Head of caudate nucleus (tissue), 42 donors: ENCODE results near the gene SYDE1.
"Not testable (repeated sequence)": the region's sequence is repeated elsewhere in the genome, so short reads cannot be mapped to it uniquely, and the experiment has no call there.

Experiments used
- DNase-seq, 42 donors: peaks; one replicate each; pipeline versions ENCODE4 v3.0.0 to v3.0.0-alpha.2; 2020 to 2021; ENCODE audit warnings: mixed read lengths in 7 of 42
- intact Hi-C: fragments of 100-400 bp; cut with DNase I; formaldehyde crosslinking; loops from one replicate; pipeline ENCODE4 v1.15.0; 2022

The SYDE1 gene

GRCh38 chr19:15107061-15108010 lies at the start of gene SYDE1:
SYDE1 (plus strand) TSS chr19:15107401; CDS start chr19:15107434, 33 bp downstream.
- peak in 1 of 42 donors; percentile 37 for DNase-seq
- intact Hi-C loops: no loop called here

GRCh38 chr19:15062036-15062435 lies 45.2 kb upstream of the SYDE1 start:
- DNase-seq: no peak
- intact Hi-C loops: no loop called here

GRCh38 chr19:15070386-15070785 lies 36.8 kb upstream of the SYDE1 start:
- DNase-seq, intact Hi-C loops: not testable (repeated sequence)

- intact Hi-C loops: no loop called here
- no peak for DNase-seq
Measured at GRCh38 chr19:15072930-15073647, 34.1 kb upstream of the SYDE1 start.

GRCh38 chr19:15074371-15074770 lies 32.8 kb upstream of the SYDE1 start:
- no peak for DNase-seq
- intact Hi-C loops: no loop called here

- intact Hi-C loops: no loop called here
- no peak for DNase-seq
Measured at GRCh38 chr19:15075806-15076205, 31.4 kb upstream of the SYDE1 start.

- intact Hi-C loops, DNase-seq: not testable (repeated sequence)
Measured at GRCh38 chr19:15080002-15080401, 27.2 kb upstream of the SYDE1 start.

GRCh38 chr19:15081911-15082310 lies 25.3 kb upstream of the SYDE1 start, which contains the start of gene OR1I1:
OR1I1 (plus strand) TSS chr19:15082211; CDS start chr19:15087066, 4,855 bp downstream.
- intact Hi-C loops: no loop called here
- DNase-seq: no peak

- intact Hi-C loops: no loop called here
- no peak for DNase-seq
Measured at GRCh38 chr19:15087182-15087581, 20.0 kb upstream of the SYDE1 start.

- intact Hi-C loops: loop anchor here (2.0 to 5.0 kb wide), 2 partner anchors 59 to 465 kb away; no protein-coding TSS in a partner anchor
- peak in 16 of 42 donors; percentile 10 to 74 (median 38) for DNase-seq
Measured at GRCh38 chr19:15091918-15092753, 15.1 kb upstream of the SYDE1 start.

- intact Hi-C loops: loop anchor here (2.0 to 5.0 kb wide), 2 partner anchors 58 to 464 kb away; no protein-coding TSS in a partner anchor
- DNase-seq: no peak
Measured at GRCh38 chr19:15093001-15093400, 14.2 kb upstream of the SYDE1 start.

GRCh38 chr19:15096223-15096622 lies 11.0 kb upstream of the SYDE1 start:
- no peak for DNase-seq
- intact Hi-C loops: no loop called here

GRCh38 chr19:15097980-15098379 lies 9.2 kb upstream of the SYDE1 start:
- intact Hi-C loops, DNase-seq: not testable (repeated sequence)

GRCh38 chr19:15098460-15098859 lies 8.7 kb upstream of the SYDE1 start:
- no peak for DNase-seq
- intact Hi-C loops: no loop called here

GRCh38 chr19:15099017-15099582 lies 8.1 kb upstream of the SYDE1 start:
- intact Hi-C loops: no loop called here
- no peak for DNase-seq

GRCh38 chr19:15101479-15102082 lies 5.6 kb upstream of the SYDE1 start:
- peak in 6 of 42 donors; percentile 12 to 64 (median 32) for DNase-seq
- intact Hi-C loops: no loop called here

GRCh38 chr19:15104003-15104402 lies 3.2 kb upstream of the SYDE1 start:
- intact Hi-C loops: no loop called here
- no peak for DNase-seq

- intact Hi-C loops: no loop called here
- DNase-seq: no peak
Measured at GRCh38 chr19:15104411-15104810, 2.8 kb upstream of the SYDE1 start.
